Skeletal muscle cell (primary cell): ENCODE measurements around the gene EDC4.

Source experiments
- DNase-seq: peaks from one replicate; pipeline ENCODE4 v3.0.0-alpha.2; 2010; ENCODE audit warnings: low read depth
- H3K4me3 ChIP-seq: 2 replicates; pipeline ENCODE4 v1.5.1; 2011; ENCODE audit warnings: low read depth, mild to moderate bottlenecking, control low read depth, low read length, moderate library complexity

Gene EDC4

DNA sequence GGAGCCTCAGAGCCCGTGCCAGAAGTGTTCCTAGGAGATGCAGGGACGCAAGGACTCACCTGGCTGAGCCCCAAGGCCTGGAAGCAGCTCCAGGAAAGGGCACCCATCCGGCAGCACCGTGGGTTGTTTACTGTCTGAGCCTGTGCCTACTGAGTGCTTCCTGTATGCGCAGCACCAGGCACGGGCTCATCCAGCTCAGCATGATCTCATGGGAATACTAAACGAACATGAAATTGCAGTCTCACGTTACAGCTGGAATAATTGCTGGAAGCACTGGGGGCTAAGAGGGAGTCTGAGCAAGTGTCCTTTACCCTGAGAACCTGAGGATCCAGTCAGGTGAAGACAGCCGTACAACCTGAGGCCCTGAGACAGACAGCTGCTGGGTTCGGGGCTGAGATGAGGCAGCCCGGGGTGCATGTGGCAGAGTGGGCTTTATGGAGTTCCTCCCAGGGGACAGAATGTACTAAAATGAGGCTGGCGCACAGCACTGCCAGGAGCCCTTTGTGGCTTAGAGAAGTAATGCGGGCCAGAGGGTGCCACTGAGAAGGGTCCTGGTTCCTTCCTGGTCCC, 53.4 kb downstream of the EDC4 start:
- DNase-seq = no peak
- H3K4me3 ChIP-seq = no peak overlapping the region

- H3K4me3 ChIP-seq = no peak overlapping the region
- no peak for DNase-seq
Observed at GRCh38 chr16:67927131-67927941, 54.5 kb downstream of the EDC4 start.

DNA sequence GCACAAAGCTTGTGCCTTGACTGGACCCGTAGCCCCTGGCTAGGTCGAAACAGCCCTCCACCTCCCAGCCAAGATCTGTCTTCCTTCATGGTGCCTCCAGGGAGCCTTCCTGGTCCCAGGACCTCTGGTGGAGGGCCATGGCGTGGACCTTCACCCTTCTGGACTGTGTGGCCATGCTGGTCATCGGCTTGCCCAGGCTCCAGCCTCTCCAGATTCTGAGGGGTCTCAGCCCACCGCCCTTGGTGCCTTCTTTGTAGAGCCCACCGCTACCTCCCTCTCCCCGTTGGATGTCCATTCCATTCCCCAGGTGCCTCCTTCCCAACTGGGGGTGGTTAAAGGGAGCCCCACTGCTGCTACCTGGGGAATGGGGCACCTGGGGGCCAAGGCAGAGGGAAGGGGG, 55.3 kb downstream of the EDC4 start:
- H3K4me3 ChIP-seq = no peak overlapping the region
- DNase-seq = no peak

GRCh38 chr16:67928561-67929364, 55.9 kb downstream of the EDC4 start:
- H3K4me3 ChIP-seq = no peak overlapping the region
- DNase-seq = no peak

DNA sequence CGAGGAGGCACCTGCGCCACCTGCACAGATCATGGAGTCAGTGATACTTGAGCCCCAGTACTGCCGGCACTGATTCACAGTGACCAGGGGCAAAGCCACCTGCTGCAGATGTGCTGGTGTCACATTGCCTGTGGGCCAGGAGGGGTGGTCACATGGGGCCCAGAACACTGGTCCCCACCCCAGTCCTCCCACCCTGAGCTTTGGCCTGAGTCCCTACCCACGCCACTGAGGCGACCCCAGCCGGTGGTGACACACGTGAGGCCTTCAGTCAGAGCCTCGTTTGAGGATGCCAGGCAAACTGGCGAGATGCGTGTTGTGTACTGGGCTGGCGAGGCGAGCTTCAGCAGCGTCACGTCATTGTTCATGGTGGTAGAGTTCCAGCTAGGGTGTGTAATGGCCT, 57.3 kb downstream of the EDC4 start:
- H3K4me3 ChIP-seq = no peak overlapping the region
- DNase-seq = no peak

GRCh38 chr16:67930678-67931211, 57.9 kb downstream of the EDC4 start:
- no peak for DNase-seq
- H3K4me3 ChIP-seq = no peak overlapping the region
